Bronchial epithelial cell (primary cell): ENCODE data around the gene SOX6. TPM values are rescaled to one million over a fixed set of nuclear protein-coding genes. Genes with fewer than 3 reads are reported as not detected.
A peak's percentile ranks its signal among the peaks of the same experiment; 100 is the strongest.

Experiments used
- DNase-seq: peaks from one replicate; pipeline ENCODE4 v3.0.0-alpha.2; 2010; ENCODE audit warnings: low read depth
- FAIRE-seq: peaks from 2 replicates; lab custom pipeline; 2011; peaks lifted over from hg19 to GRCh38; lab: Jason Lieb, UNC
- H3K27me3 ChIP-seq: 2 replicates; pipeline ENCODE4 v1.5.1; 2011; ENCODE audit warnings: low read length; ENCODE audit not compliant: control insufficient read depth, insufficient read depth
- H3K36me3 ChIP-seq: 2 replicates; pipeline ENCODE4 v1.5.1; 2011; ENCODE audit warnings: low read length; ENCODE audit not compliant: control insufficient read depth, insufficient read depth
- H3K4me3 ChIP-seq: 2 replicates; pipeline ENCODE4 v1.5.1; 2011; ENCODE audit warnings: mild to moderate bottlenecking, low read depth, low read length, control low read depth
- CTCF ChIP-seq: IDR thresholded peaks from 2 replicates; pipeline ENCODE4 v1.5.1; 2011; ENCODE audit warnings: mild to moderate bottlenecking, moderate library complexity, low read length, control low read depth, inconsistent platforms; ENCODE audit not compliant: insufficient read depth, severe bottlenecking
- total RNA-seq: library from RNA; depleted of rRNA; stranded (reverse); fragments of >200 nt; gene quantifications from 2 replicates; pipeline ENCODE4 v1.2.1, GENCODE V29; 2014

SOX6 gene
- total RNA-seq, 1 donor from 2014 or later: 0.53 TPM

- no peak for TF ChIP-seq CTCF
- FAIRE-seq (no peak), DNase-seq (no peak)
- Histone ChIP-seq H3K27me3 (no peaks in the 10 kb centered on the region), H3K36me3 (no peaks in the 10 kb centered on the region), H3K4me3 (no peak overlapping the region)
Observed at GRCh38 chr11:16009021-16009420, 347.3 kb downstream of the SOX6 start.

GRCh38 chr11:16007514-16007913, 348.8 kb downstream of the SOX6 start:
- no peak for FAIRE-seq
- Histone ChIP-seq H3K27me3 (no peaks in the 10 kb centered on the region), H3K4me3 (no peak overlapping the region), H3K36me3 (no peaks in the 10 kb centered on the region)
- no peak for TF ChIP-seq CTCF
- no peak for DNase-seq

GRCh38 chr11:16002942-16003341, 353.4 kb downstream of the SOX6 start:
- Histone ChIP-seq H3K4me3 (no peak overlapping the region), H3K27me3 (no peaks in the 10 kb centered on the region), H3K36me3 (no peaks in the 10 kb centered on the region)
- DNase-seq (no peak), FAIRE-seq (peak; percentile 58)
- TF ChIP-seq CTCF: no peak

- H3K4me3 ChIP-seq: no peak overlapping the region
- H3K27me3 ChIP-seq: no peaks in the 10 kb centered on the region
- TF ChIP-seq CTCF: no peak
- peak; percentile 96 for DNase-seq
- no peak for FAIRE-seq
- H3K36me3 ChIP-seq: no peaks in the 10 kb centered on the region
Observed at GRCh38 chr11:16001899-16002426, 354.4 kb downstream of the SOX6 start.

GRCh38 chr11:16001044-16001568, 355.2 kb downstream of the SOX6 start:
- H3K4me3 ChIP-seq: no peak overlapping the region
- no peaks in the 10 kb centered on the region for H3K36me3 ChIP-seq
- no peaks in the 10 kb centered on the region for H3K27me3 ChIP-seq
- FAIRE-seq: no peak
- no peak for DNase-seq
- TF ChIP-seq CTCF: no peak

GRCh38 chr11:16000065-16000464, 356.3 kb downstream of the SOX6 start:
- no peaks in the 10 kb centered on the region for H3K36me3 ChIP-seq
- DNase-seq (peak; percentile 71), FAIRE-seq (no peak)
- H3K4me3 ChIP-seq: no peak overlapping the region
- TF ChIP-seq CTCF: no peak
- H3K27me3 ChIP-seq: no peaks in the 10 kb centered on the region
